CD4-positive, alpha-beta T cell treated with Interleukin-4 for 1 hour (primary cell): ENCODE results near the gene FRMD8.

Experiments used
- DNase-seq, 2 donors: peaks; one replicate each; pipeline ENCODE4 v3.0.0-alpha.2; 2020 to 2022

Gene FRMD8

DNA sequence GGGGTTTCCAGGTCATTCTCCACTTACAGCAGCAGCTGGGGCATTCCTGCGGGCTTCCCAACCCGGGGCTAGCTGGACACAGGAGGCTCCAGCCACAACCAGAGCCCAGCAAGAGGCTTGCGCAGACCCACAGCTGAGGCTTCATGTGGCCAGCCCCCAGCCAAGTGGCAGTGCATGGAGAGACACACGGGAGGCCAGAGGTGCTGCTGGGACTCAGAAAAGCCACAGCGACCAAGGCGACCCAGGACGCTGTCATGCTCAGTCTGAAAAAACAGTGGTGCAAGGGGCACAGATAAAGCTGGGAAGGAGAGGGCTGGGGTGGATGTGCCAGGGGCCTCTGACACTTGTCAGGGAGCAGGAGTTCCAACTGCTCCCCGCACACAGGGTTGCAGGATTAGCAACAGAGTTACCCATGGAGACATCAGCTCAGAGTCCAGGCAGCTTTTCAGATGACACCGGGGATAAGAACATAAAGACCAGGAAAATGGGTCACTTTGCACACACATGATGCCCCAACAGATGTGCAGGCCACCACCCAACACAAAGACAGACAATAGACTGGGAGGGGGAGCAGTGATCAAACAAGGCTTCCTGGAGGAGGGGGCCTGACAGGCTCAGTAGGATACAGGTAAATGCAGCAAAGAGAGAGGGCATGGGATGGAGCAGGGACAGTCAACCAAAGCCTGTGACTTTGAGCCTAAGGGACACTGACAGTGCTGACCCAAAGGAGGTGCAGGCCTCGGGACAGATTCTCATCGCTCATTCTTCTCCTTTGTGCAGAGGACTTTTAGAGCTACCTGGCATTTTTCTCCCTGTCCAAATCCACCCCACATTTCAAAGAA lies 29.3 kb downstream of the FRMD8 start:
- no peak for DNase-seq

DNA sequence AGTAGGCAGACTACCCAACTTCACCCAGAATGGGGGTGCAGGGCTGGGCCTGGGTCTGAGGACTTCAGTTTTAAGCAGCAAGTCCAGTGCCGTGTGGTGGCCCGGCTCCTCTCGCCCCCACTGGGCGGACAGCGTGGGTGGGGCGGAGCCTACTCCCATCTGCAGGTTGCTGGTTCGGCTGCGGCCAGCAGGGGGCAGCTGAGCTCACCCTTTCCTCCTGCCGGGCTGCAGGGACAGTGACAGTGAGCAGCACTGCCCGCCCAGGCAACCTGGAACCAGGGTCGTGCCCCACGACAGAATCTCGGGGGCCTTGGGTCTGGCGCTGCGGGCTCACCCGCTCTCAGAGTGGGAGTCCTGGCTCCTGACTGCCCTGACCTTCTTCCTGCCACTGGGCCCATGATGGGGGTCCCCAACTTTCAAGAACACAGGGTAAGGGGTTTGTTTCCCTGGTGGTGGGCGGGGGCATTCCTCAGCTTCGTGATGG lies 29.9 kb downstream of the FRMD8 start:
- peak; percentile 92 for DNase-seq

DNA sequence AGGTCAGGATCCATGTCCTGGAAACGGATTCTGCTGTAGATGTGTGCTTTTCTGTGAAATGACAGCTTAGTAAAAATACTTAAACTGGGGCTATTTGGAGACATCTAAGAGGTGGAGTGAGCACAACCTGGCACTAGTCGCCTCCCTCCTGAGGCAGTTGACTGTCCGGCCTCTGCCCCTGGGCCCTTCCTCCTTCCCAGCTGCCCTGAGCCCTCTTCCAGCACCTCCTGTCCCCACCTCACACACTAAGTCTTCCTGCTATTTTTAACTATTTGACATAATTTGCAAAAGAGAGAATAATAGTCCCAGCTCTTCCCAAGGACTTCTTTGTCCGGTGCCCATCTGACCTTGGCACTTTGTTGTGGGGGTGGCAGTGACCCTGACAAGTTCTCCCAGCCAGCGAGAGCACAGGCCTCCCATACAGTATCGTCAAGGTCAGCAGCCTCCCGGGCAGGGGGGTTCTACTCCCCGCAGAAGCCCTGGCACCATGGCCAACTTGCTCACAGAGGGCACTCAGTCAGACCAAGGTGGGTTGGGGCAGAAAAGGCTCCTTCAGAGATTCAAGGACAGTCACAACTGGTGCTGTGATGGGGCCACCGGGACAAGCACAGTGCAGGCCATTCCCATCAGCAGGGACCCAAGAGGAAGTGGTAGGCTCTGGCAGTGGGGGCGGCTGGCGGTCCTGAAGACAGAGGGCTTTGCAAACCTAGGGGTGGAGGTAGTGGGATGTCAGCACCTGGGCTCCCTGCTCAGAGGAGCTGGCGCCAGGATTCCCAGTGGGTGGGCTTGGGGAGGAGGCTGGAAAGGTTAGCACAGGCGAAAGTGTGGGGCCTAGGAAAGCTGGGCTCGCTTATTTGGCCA lies 30.6 kb downstream of the FRMD8 start:
- DNase-seq = peak; percentile 43 to 50

DNA sequence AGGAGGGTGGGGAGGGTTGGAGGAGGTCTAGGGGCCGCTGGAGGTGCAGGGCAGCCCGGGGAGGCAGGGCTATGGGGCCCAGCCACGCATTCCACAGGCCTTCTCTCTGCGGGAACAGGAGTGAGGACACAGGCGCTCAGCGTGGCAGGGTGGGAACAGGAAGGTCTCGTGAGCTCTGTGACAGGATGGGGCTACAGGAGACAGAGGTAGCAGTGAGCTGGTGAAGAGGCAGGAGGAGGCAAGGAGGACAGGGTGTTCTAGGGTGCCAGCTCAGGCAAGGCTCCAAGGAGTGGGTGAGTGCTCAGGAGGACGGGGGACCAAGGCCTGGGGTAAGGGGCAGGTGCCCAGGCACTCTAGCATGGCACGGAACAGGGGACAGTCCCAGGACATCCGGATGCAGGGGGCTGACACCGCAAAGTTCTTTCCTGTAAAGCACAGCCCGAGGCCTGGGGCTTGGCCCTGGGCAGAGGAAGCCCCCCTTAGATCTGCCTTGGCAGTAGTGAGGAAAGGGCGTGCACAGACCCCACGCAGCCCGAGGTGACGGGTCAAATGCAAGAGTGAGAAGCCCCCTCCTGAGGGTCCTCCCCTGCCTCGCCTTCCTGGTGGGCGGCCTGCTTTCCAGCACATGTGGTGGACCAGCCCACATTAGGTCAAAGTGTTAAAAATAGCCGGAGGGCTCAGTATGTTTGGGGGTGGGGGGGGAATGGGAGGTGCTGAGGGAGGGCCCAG lies 31.4 kb downstream of the FRMD8 start:
- peak; percentile 53 to 59 for DNase-seq

DNA sequence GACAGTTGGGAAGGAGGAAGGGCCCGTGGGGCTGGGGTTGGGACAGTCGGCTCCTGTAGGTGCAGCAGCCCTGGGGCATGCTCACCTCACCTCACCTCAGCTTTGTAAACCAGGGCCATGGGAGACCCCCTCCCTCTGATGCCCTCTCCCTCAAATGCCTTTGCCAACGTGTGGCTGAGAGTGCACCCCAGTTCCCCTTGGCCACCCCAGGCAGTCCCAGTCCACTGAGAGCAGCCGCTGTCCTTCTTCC lies 31.9 kb downstream of the FRMD8 start:
- DNase-seq = no peak

DNA sequence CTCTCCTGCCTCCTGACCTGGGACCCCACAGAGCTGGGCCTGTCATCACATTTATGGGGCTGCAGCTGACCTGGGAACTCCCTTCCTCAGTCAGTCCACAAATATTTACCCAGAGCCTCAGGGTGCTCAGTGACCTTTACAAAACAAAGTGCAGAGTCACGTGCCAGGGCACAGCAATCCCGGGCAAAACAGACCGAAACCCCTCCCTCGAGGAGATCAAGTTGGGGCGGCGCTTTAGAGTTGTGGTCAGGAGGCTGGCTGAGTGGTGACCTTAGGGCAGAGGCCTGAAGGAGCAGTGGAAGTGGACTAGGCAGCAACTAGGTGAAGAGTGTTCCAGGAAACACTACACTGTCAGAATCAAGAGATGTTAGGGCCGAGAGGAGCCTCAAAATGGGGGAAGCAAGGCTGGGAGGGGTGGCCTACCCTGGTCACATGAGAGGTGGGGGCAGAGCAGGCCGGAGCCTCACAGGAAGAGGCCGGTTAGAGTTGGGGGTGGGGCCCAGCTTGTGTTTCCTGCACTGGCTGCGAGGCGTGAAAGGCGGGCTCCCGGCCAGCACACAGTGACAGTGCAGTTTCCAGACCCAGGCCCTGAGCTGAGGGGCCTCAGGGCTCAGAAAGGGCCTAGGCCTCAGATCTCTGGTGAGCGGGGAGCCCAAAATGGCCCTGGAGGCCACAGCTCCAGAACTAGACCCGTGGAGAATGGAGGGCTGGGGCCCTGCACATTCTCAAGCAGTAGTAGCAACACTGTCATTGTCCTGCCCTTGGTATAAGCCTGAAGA lies 32.4 kb downstream of the FRMD8 start:
- DNase-seq = peak; percentile 88 to 94

DNA sequence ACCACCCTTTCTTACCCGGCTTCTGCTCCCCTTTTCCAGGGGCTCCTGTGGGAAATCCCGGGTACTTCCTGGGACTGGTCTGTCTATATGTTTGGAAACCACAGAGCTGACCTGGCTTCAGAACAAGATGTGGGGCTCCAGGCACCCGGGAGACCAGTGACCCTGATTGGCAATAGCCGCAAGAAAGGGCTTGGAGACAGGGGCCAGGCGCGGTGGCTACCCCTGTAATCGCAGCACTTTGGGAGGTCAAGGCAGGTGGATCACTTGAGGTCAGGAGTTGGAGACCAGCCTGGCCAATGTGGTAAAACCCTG lies 33.0 kb downstream of the FRMD8 start:
- no peak for DNase-seq

DNA sequence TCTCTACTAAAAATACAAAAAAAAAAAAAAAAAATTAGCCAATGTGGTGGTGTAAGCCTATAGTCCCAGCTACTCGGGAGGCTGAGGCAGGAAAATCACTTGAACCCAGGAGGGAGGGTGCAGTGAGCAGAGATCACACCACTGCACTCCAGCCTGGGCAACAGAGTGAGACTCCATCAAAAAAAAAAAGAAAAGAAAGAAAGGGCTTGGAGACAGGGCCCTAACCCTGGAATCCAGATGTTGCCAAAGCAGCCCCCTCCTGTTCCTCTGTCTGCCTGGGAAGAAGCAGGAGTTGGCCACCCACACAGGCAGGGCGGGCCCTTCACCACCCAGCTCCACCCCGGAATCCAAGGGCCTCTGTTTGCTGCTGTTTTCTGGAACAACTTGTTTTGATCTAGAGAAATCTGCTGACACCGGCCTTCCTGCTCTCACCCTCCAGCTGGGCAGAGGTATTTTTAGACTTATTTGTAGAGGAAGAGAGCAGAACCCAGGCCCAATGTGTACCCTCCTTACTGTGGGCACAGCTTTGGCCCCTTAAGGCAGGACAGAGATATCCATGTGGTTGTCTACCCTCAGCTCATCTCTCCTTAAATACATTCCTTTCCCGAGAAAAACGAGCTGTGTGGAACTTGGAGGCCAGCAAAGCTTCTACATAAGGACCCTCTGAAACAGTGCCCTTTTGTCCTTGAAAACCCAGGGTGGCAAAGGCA lies 33.5 kb downstream of the FRMD8 start:
- DNase-seq = peak; percentile 86

DNA sequence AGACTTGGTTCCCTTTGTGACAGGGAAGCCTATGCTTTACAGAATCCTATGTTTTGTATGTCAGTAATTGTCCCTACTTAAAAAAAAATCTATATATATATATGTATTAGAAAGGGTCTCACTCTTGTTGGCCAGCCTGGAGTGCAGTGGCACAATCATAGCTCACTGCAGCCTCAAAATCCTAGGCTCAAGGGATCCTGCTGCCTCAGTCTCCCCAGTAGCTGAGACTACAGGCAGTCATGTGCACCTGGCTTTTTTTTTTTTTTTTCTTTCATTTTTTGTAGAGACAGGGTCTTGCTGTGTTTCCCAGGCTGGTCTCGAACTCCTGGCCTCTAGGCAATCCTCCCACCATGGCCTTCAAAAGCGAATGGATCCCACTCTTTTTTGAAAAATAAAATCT lies 34.1 kb downstream of the FRMD8 start:
- DNase-seq = peak in 1 of 2 donors; percentile 12

DNA sequence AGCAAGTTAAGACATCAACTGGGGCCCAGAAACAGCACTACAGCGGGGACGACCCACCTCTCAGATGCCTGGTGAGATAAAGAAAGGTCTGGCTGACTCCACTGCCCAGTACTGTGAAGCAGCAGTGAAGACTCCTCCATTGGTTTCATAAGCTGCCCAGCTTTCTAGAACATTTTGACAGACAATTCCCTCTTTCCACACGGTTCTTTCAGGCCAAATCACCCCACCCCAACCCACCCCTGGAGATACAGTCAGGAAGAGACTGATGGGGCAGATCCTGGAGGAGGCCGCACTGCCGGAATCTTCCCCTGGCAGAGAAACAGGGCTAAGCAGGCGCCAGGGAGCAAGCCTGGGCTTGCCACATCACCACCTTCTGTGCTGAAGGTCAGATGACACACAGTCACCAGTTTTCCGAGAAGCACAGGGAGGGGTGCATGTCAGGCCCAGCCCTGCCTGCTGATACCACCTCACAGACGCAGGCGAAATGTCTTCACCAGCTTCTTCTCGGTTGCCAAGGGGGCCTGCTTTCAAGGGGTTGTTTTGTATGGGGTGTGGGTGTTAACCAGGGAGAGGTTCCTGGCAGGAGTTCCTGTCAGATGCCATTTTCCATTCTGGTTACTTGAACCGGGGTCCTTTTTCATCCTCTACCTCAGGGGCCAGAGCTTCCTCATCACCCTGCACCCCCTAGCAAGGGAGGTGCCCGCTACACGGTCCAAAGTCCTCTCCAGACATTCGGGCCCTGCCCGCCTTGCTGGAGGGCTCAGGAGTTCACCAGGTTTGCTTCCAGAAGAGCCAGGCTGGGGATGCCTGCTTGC lies 34.7 kb downstream of the FRMD8 start:
- DNase-seq = peak; percentile 95 to 97

DNA sequence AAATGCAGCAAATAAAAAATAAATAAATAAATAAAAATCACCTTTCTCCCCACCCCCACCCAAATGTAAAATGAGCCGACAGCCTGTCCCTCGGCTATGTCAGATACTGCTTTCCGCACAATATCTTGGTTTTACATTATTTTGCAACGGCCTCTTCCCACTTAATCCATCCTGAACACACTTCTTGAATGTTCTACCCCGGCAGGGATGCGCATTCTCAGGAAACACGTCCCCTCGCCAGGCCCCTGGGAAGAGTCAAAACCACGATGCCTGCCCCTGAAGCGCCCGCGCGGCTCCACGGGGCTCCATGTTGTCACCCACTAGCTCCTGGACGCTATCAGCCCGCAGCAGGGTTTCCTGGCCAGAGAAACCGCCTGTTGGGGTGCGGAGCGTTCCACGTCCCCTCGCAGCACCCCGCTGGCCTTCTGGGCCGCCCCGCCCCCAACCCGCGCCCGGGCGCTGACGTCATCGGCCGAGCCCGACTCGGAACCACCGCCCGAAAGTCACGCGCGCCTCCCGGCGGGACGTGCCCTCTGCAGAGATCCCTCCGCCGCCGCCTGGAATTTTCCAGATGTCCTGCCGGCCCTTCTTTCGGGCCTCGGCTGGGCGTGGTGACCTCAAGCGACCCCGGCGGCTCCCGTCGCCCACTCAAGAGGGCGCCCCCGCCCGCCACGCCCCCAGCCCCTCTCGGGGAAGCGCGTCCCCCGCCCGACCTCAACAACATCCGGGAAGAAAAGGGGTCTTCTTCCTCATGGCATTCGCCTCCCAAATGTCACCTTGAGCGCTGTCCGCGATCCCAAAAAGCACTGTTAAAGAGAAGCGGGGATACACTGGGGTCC lies 35.6 kb downstream of the FRMD8 start:
- peak; percentile 95 to 96 for DNase-seq

DNA sequence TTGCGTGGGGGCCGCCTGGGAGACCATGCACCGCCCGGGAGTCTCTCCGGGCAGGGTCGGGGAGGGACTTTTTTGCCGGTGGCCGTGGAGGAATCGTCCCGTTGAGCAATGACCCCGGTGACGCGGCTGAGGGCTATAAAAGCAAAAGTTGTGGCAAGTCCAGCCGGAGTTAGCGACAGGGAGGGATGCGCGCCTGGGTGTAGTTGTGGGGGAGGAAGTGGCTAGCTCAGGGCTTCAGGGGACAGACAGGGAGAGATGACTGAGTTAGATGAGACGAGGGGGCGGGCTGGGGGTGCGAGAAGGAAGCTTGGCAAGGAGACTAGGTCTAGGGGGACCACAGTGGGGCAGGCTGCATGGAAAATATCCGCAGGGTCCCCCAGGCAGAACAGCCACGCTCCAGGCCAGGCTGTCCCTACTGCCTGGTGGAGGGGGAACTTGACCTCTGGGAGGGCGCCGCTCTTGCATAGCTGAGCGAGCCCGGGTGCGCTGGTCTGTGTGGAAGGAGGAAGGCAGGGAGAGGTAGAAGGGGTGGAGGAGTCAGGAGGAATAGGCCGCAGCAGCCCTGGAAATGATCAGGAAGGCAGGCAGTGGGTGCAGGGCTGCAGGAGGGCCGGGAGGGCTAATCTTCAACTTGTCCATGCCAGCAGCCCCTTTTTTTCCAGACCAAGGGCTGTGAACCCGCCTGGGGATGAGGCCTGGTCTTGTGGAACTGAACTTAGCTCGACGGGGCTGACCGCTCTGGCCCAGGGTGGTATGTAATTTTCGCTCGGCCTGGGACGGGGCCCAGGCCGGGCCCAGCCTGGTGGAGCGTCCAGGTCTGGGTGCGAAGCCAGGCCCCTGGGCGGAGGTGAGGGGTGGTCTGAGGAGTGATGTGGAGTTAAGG lies 36.4 kb downstream of the FRMD8 start, which contains the start of gene NEAT1:
TSS of gene NEAT1 (plus strand) at position 166 of the 883 bp plus-strand sequence.
- DNase-seq = peak; percentile 95 to 96

DNA sequence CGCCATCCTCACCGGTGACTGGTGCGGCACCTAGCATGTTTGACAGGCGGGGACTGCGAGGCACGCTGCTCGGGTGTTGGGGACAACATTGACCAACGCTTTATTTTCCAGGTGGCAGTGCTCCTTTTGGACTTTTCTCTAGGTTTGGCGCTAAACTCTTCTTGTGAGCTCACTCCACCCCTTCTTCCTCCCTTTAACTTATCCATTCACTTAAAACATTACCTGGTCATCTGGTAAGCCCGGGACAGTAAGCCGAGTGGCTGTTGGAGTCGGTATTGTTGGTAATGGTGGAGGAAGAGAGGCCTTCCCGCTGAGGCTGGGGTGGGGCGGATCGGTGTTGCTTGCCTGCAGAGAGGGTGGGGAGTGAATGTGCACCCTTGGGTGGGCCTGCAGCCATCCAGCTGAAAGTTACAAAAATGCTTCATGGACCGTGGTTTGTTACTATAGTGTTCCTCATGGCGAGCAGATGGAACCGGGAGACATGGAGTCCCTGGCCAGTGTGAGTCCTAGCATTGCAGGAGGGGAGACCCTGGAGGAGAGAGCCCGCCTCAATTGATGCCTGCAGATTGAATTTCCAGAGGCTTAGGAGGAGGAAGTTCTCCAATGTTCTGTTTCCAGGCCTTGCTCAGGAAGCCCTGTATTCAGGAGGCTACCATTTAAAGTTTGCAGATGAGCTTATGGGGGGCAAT lies 37.2 kb downstream of the FRMD8 start:
- peak; percentile 57 to 59 for DNase-seq

DNA sequence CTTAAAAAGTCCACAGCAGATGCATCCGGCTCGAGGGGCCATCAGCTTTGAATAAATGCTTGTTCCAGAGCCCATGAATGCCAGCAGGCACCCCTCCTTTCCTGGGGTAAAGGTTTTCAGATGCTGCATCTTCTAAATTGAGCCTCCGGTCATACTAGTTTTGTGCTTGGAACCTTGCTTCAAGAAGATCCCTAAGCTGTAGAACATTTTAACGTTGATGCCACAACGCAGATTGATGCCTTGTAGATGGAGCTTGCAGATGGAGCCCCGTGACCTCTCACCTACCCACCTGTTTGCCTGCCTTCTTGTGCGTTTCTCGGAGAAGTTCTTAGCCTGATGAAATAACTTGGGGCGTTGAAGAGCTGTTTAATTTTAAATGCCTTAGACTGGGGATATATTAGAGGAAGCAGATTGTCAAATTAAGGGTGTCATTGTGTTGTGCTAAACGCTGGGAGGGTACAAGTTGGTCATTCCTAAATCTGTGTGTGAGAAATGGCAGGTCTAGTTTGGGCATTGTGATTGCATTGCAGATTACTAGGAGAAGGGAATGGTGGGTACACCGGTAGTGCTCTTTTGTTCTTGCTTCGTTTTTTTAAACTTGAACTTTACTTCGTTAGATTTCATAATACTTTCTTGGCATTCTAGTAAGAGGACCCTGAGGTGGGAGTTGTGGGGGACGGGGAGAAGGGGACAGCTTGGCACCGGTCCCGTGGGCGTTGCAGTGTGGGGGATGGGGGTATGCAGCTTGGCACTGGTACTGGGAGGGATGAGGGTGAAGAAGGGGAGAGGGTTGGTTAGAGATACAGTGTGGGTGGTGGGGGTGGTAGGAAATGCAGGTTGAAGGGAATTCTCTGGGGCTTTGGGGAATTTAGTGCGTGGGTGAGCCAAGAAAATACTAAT lies 38.0 kb downstream of the FRMD8 start:
- peak; percentile 62 to 82 for DNase-seq

DNA sequence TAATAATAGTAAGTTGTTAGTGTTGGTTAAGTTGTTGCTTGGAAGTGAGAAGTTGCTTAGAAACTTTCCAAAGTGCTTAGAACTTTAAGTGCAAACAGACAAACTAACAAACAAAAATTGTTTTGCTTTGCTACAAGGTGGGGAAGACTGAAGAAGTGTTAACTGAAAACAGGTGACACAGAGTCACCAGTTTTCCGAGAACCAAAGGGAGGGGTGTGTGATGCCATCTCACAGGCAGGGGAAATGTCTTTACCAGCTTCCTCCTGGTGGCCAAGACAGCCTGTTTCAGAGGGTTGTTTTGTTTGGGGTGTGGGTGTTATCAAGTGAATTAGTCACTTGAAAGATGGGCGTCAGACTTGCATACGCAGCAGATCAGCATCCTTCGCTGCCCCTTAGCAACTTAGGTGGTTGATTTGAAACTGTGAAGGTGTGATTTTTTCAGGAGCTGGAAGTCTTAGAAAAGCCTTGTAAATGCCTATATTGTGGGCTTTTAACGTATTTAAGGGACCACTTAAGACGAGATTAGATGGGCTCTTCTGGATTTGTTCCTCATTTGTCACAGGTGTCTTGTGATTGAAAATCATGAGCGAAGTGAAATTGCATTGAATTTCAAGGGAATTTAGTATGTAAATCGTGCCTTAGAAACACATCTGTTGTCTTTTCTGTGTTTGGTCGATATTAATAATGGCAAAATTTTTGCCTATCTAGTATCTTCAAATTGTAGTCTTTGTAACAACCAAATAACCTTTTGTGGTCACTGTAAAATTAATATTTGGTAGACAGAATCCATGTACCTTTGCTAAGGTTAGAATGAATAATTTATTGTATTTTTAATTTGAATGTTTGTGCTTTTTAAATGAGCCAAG lies 38.9 kb downstream of the FRMD8 start:
- DNase-seq = peak; percentile 96 to 97
